Retinal pigment epithelial cell (primary cell): ENCODE results near the gene EFHD2.

Experiments used
- DNase-seq: peaks from one replicate; pipeline ENCODE4 v3.0.0-alpha.2; 2010; ENCODE audit warnings: low read depth
- H3K4me3 ChIP-seq: 2 replicates; pipeline ENCODE4 v1.5.1; 2011; ENCODE audit warnings: mild to moderate bottlenecking, low read length, control low read depth, moderate library complexity
- TF ChIP-seq, protein P1 (sequence below): conservative IDR thresholded peaks from 2 replicates; pipeline ENCODE4 v1.5.1; 2011; ENCODE audit warnings: low read depth, low read length, control low read depth, inconsistent platforms

The EFHD2 gene

GRCh38 chr1:15449567-15449966, 39.9 kb downstream of the EFHD2 start:
- no peak for DNase-seq
- TF ChIP-seq, protein P1, sequence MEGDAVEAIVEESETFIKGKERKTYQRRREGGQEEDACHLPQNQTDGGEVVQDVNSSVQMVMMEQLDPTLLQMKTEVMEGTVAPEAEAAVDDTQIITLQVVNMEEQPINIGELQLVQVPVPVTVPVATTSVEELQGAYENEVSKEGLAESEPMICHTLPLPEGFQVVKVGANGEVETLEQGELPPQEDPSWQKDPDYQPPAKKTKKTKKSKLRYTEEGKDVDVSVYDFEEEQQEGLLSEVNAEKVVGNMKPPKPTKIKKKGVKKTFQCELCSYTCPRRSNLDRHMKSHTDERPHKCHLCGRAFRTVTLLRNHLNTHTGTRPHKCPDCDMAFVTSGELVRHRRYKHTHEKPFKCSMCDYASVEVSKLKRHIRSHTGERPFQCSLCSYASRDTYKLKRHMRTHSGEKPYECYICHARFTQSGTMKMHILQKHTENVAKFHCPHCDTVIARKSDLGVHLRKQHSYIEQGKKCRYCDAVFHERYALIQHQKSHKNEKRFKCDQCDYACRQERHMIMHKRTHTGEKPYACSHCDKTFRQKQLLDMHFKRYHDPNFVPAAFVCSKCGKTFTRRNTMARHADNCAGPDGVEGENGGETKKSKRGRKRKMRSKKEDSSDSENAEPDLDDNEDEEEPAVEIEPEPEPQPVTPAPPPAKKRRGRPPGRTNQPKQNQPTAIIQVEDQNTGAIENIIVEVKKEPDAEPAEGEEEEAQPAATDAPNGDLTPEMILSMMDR: no peak
- no peak overlapping the region for H3K4me3 ChIP-seq

DNA sequence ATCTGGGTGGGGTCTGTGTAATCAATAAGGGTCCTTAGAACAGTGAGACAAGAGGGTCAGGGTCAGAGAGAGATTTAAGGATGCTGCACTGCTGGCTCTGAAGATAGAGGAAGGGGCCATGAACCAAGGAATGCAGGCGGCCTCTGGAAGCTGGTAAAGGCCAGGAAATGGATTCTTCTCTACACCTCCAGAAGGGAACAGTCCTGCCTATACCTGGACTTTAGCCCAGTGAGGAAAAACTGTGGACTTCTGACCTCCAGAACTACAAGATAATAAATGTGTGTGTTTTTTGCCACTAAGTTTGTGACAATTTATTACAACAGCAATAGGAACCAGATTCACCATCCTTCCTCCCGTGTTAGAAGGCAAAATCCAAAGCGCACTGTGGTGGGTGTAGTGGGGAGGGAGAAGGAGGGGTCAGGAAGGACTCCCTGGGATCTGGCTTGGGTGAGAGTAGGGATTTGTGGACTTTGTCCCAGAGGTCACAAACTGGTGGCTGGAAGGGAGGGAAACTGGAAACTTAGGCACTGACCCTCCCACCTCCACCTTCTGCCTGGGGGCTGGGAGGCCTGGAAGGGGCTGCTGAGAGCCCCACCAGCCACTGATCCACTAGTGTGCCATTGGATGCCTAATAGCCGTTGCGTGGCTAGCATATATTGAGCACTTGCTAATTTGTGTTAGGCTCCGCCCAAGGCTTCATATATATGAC, 41.5 kb downstream of the EFHD2 start:
- no peak overlapping the region for H3K4me3 ChIP-seq
- TF ChIP-seq, protein P1: no peak
- no peak for DNase-seq

DNA sequence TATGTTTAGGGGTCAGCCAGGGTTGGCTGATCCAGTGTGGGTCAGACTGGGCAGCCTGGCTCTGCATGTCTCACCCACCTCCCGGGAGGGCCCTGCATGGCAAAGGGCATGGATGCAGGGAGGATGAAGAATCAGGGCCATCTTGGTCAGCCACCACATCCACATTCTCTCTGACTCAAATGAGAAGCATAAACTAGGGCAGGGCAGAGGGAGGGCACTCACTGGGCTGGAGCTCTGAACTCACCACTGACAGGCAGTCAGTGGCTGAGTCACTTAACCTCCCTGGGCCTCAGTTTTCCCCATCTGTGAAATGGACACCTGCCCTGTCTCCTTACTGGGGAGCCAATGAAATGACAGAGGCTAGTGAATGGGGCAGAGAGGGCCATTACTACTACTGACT, 42.5 kb downstream of the EFHD2 start:
- no peak overlapping the region for H3K4me3 ChIP-seq
- no peak for DNase-seq
- TF ChIP-seq, protein P1: no peak

GRCh38 chr1:15452866-15453571, 43.3 kb downstream of the EFHD2 start:
- no peak for DNase-seq
- TF ChIP-seq, protein P1: no peak
- no peak overlapping the region for H3K4me3 ChIP-seq

DNA sequence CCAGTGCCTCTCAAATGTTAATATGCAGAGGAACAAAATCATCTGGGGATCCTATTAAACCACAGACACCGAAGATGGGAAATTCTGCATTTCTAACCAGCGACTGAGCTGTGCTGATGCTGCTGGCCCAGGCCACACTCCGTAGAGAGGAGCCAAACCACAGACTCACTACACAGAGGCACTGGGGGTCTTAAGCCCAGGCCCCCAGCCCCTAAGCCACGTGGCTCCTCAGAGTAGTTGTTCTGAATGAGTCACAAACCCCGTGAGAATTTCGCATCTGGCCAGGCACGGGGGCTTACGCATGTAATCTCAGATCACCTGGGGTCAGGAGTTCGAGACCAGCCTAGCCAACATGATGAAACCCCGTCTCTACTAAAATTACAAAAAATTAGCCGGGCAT, 44.0 kb downstream of the EFHD2 start:
- DNase-seq: no peak
- H3K4me3 ChIP-seq: no peak overlapping the region
- TF ChIP-seq, protein P1: no peak

GRCh38 chr1:15454256-15454655, 44.6 kb downstream of the EFHD2 start:
- H3K4me3 ChIP-seq: no peak overlapping the region
- TF ChIP-seq, protein P1: no peak
- DNase-seq: no peak

DNA sequence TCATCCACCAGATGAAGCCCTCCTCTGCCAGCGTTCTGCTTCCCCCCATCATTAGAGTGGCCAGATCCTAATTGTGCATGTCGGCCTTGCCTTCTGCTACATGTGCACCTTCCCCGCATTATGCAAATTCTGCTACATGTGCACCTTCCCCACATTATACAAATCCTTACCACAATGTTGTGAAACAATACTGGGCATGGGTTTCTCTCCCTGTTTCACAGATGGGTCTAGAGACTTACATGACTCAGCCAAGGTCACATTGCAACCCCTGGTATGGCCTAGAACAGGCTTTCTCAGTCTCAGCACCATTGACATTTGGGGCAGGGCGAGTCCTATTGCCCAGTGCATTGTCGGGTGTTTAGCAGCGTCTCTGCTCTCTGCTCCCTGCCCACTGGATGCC, 45.8 kb downstream of the EFHD2 start:
- H3K4me3 ChIP-seq: no peak overlapping the region
- TF ChIP-seq, protein P1: no peak
- DNase-seq: no peak
